Lower leg skin (tissue), 3 donors: ENCODE results near the gene ZBTB1.

Source experiments
- POLR2A ChIP-seq, 2 donors: fragments of 450-650 bp; IDR thresholded peaks; one replicate each; pipeline ENCODE4 v1.6.1; 2016 to 2017; ENCODE audit warnings: antibody characterized with exemption in 2 of 2, mild to moderate bottlenecking in 1 of 2, moderate library complexity in 1 of 2
- TF ChIP-seq, protein P1 (sequence below), 3 donors: fragments of 450-650 bp; IDR thresholded peaks; one replicate each; pipeline ENCODE4 v1.5.1; 2016; ENCODE audit warnings: antibody characterized with exemption in 3 of 3, mild to moderate bottlenecking in 3 of 3, moderate library complexity in 2 of 3

DNA sequence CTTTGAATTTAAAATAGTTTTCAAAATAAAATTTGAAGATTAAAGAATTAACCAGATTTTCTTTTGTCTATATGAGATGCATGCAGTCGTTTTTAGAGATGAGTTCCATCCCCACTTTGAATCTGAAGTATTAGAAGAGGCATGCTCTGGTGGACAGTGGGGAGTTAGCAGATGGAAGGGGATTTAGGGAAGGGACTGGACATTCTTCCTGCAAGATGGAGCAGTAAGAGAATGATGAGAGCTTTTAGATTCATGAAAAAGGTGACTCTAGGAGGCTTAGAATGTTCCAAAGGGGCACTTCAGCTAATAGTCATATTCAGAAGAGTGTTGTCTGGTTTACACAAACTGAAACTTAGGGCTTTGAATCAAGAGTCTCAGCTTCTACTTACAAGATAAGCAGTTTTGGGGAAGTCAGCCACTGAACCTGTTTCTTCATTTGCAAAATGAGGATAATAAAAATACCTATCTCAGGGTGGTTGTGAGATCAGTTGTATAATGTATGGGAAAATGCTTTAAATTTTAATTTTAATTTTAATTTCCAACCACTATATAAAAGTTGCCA is 3.7 kb downstream of the ZBTB1 start:
- TF ChIP-seq, protein P1, sequence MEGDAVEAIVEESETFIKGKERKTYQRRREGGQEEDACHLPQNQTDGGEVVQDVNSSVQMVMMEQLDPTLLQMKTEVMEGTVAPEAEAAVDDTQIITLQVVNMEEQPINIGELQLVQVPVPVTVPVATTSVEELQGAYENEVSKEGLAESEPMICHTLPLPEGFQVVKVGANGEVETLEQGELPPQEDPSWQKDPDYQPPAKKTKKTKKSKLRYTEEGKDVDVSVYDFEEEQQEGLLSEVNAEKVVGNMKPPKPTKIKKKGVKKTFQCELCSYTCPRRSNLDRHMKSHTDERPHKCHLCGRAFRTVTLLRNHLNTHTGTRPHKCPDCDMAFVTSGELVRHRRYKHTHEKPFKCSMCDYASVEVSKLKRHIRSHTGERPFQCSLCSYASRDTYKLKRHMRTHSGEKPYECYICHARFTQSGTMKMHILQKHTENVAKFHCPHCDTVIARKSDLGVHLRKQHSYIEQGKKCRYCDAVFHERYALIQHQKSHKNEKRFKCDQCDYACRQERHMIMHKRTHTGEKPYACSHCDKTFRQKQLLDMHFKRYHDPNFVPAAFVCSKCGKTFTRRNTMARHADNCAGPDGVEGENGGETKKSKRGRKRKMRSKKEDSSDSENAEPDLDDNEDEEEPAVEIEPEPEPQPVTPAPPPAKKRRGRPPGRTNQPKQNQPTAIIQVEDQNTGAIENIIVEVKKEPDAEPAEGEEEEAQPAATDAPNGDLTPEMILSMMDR (IDR thresholded peaks at IDR 0.05): no peak
- no peak for TF ChIP-seq POLR2A (IDR thresholded peaks at IDR 0.05)
